Renal pelvis (tissue), 4 donors: ENCODE results near the gene FUS. TPM values are rescaled to one million over a fixed set of nuclear protein-coding genes. Genes with fewer than 3 reads are reported as not detected.

ENCODE experiments used
- DNase-seq: peaks from one replicate; pipeline ENCODE4 v3.0.0-alpha.2; 2013
- polyA plus RNA-seq, 3 donors: library from polyadenylated mRNA; unstranded; fragments of 120-200 nt; gene quantifications; one replicate each; pipeline ENCODE4 v1.2.1, GENCODE V29; 2013; ENCODE audit not compliant: insufficient read length in 3 of 3

Gene FUS
- polyA plus RNA-seq, 3 donors = 689 to 914 (median 729) TPM

DNA sequence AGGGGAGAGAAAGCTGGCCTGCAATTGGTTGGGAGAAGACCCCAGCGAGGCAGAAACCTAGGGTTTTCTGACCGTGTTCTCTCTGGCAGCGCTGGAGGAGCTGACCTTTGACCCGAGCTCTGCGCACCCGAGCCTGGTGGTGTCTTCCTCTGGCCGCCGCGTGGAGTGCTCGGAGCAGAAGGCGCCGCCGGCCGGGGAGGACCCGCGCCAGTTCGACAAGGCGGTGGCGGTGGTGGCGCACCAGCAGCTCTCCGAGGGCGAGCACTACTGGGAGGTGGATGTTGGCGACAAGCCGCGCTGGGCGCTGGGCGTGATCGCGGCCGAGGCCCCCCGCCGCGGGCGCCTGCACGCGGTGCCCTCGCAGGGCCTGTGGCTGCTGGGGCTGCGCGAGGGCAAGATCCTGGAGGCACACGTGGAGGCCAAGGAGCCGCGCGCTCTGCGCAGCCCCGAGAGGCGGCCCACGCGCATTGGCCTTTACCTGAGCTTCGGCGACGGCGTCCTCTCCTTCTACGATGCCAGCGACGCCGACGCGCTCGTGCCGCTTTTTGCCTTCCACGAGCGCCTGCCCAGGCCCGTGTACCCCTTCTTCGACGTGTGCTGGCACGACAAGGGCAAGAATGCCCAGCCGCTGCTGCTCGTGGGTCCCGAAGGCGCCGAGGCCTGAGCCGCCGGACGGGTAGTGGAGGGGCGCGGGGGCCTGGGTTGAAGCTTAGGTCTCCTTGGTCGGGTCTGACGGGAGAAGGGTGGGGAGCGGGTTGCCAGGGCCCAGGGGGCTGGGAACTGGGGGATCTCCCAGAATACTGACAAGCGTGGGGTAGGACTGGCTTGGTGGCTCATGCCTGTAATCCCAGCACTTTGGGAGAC, 44.4 kb downstream of the FUS start:
- no peak for DNase-seq

GRCh38 chr16:31225193-31225592, 45.3 kb downstream of the FUS start:
- DNase-seq = no peak

DNA sequence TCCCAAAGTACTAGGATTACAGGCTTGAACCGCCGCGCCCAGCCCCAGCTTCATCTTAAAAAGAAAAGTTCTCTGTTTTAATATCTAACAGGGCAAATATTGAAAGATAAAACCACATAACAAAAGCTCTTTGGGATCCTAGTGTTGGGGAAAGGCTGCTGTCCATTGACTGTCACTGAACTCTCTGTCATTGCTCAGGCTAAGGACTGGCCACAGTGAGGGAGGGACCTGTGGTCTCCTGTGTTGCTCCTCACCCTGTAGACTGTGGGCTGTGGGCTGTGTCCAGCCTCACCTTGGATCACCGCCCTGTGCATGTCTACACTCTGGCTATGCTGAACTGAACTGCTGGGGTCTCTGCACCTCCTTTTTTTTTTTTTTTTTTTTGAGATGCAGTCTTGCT, 48.3 kb downstream of the FUS start:
- no peak for DNase-seq

DNA sequence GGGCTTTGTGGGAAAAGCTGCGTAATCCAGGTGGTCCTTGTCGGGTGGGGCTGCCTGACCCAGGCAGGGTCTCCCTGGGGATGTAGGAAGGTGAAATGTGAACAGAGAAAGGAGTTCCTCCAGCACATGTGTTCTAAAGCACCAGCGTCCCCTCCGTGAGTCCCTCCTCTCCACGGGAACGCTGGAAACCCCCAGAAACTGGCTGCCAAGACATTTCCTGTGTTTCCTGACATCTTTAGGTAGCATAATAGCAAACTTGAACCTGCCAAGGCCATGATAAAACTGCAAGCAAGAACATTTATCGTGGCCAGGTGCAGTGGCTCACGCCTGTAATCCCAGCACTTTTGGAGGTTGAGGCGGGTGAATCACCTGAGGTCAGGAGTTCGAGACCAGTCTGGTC, 49.6 kb downstream of the FUS start:
- DNase-seq = no peak

DNA sequence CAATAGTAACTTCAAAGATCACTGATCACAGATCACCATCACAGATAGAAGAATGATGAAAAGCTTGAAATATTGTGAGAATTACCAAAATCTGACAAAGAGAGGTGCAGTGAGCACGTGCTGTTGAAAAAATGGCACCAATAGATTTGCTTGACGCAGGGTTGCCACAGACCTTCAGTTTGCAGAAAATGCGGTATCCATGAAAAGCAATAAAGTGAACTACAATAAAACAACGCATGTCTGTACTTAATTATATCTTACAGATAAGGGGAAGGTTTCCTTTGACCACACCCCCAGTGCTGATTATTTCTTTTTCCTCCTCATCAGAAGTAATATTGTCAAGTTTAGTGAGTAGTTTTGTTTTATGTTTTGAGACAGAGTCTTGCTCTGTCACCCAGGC, 58.1 kb downstream of the FUS start:
- DNase-seq = no peak

Other genes with a start within 250 kb of the FUS start
- 10 to 100 TPM; 21.7 to 23.4 (median 23.3) TPM for gene ORAI3, start 231.1 kb upstream of the FUS start, polyA plus RNA-seq
- 10 to 100 TPM; 18.7 to 22.6 (median 20.2) TPM for gene SETD1A, start 222.4 kb upstream of the FUS start, polyA plus RNA-seq
- 10 to 100 TPM in 2 of 3 donors, 1 to 10 TPM in 1; 8.1 to 10.9 (median 10.8) TPM for gene HSD3B7, start 194.9 kb upstream of the FUS start, polyA plus RNA-seq
- 1 to 10 TPM; 1.2 to 2.2 (median 1.7) TPM for gene STX1B, start 169.5 kb upstream of the FUS start, polyA plus RNA-seq
- gene STX4, start 146.6 kb upstream of the FUS start, polyA plus RNA-seq = 10 to 100 TPM; 38.4 to 47.3 (median 45.4) TPM
- 1 to 10 TPM; 5.7 to 7.6 (median 6.4) TPM for gene ZNF668, start 105.9 kb upstream of the FUS start, polyA plus RNA-seq
- gene ZNF646, start 105.7 kb upstream of the FUS start, polyA plus RNA-seq = 10 to 100 TPM; 13.2 to 19.0 (median 14.5) TPM
- gene PRSS53, start 91.2 kb upstream of the FUS start, polyA plus RNA-seq = 1 to 10 TPM; 1.0 to 2.0 (median 1.3) TPM
- 10 to 100 TPM; 64.6 to 86.1 (median 72.4) TPM for gene VKORC1, start 85.3 kb upstream of the FUS start, polyA plus RNA-seq
- 10 to 100 TPM; 40.4 to 47.7 (median 41.6) TPM for gene BCKDK, start 71.8 kb upstream of the FUS start, polyA plus RNA-seq
- 10 to 100 TPM; 66.4 to 80.5 (median 75.9) TPM for gene KAT8, start 62.5 kb upstream of the FUS start, polyA plus RNA-seq
- gene PRSS8, start 44.4 kb upstream of the FUS start, polyA plus RNA-seq = 10 to 100 TPM; 74.4 to 91.2 (median 75.3) TPM
- gene PRSS36, start 30.1 kb upstream of the FUS start, polyA plus RNA-seq = 1 to 10 TPM; 1.4 to 2.0 (median 1.7) TPM
- 10 to 100 TPM; 10.3 to 13.1 (median 12.4) TPM for gene PYCARD, start 22.6 kb downstream of the FUS start, polyA plus RNA-seq
- under 1 TPM; 0.07 to 0.28 (median 0.18) TPM for gene TRIM72, start 34.0 kb downstream of the FUS start, polyA plus RNA-seq
- not detected for gene PYDC1, start 37.0 kb downstream of the FUS start, polyA plus RNA-seq
- gene ITGAM, start 79.8 kb downstream of the FUS start, polyA plus RNA-seq = 1 to 10 TPM; 1.7 to 2.6 (median 2.2) TPM
- gene ITGAX, start 175.0 kb downstream of the FUS start, polyA plus RNA-seq = 1 to 10 TPM in 1 of 3 donors, under 1 TPM in 2; 0.51 to 1.1 (median 0.83) TPM
- gene ITGAD, start 213.2 kb downstream of the FUS start, polyA plus RNA-seq = under 1 TPM in 2 of 3 donors, not detected in 1; 0.28 to 0.46 TPM
- gene COX6A2, start 248.2 kb downstream of the FUS start, polyA plus RNA-seq = 1 to 10 TPM in 2 of 3 donors, under 1 TPM in 1; 0.42 to 1.4 (median 1.1) TPM